B cell (primary cell): ENCODE measurements around the gene CNGB1. TPM values are rescaled to one million over a fixed set of nuclear protein-coding genes. Genes with fewer than 3 reads are reported as not detected.

ENCODE experiments used
- ATAC-seq: fragments of 200-7000 bp; cut with Tn5 transposase; one replicate; pipeline ENCODE4 v1.10.0; 2021; ENCODE audit warnings: low read depth, mild to moderate bottlenecking, moderate number of reproducible peaks, moderate library complexity
- CTCF ChIA-PET: fragments of 350-600 bp; sonication (Branson Sonifier 250); formaldehyde crosslinking; loops from one replicate; lab custom pipeline; 2021; ENCODE audit warnings: antibody characterized with exemption, inconsistent platforms; lab: Charles Lee
- POLR2A ChIA-PET: fragments of 350-600 bp; sonication (Branson Sonifier 250); formaldehyde crosslinking; loops from one replicate; lab custom pipeline; 2021; ENCODE audit warnings: antibody characterized with exemption; lab: Charles Lee
- DNase-seq: peaks from one replicate; pipeline ENCODE4 v3.0.0; 2013
- H2AFZ ChIP-seq: 2 replicates; pipeline ENCODE4 v1.6.1; 2012; ENCODE audit warnings: mild to moderate bottlenecking, low read depth, low read length; ENCODE audit not compliant: insufficient read depth, poor library complexity, severe bottlenecking
- H3K27ac ChIP-seq, 2 donors: 1 replicate in 1 of 2; 2 replicates in 1 of 2; pipeline ENCODE4 v1.5.1; 2012 to 2013; ENCODE audit warnings: low read length in 2 of 2, mild to moderate bottlenecking in 2 of 2, moderate library complexity in 1 of 2
- H3K27me3 ChIP-seq, 4 experiments: fragments of 200-600 bp in 1 of 4; sonication (generic) in 1 of 4; replicated peaks in 1 of 4; 1 replicate in 2 of 4; 2 replicates in 2 of 4; pipeline versions ENCODE4 v1.6.1 to v1.7.0; 2013 to 2016; ENCODE audit warnings: low read length in 3 of 4, mild to moderate bottlenecking in 2 of 4, mixed read lengths in 1 of 4, moderate library complexity in 1 of 4; ENCODE audit not compliant: insufficient read depth in 4 of 4, control insufficient read depth in 3 of 4; ENCODE audit errors: control extremely low read depth in 1 of 4
- H3K36me3 ChIP-seq, 2 experiments: replicated peaks in 1 of 2; 1 replicate in 1 of 2; 2 replicates in 1 of 2; pipeline versions ENCODE4 v1.6.1 to v1.7.1; 2013; ENCODE audit warnings: low read length in 1 of 2; ENCODE audit not compliant: insufficient read depth in 2 of 2, control insufficient read depth in 1 of 2; ENCODE audit errors: control extremely low read depth in 1 of 2, extremely low read depth in 1 of 2
- H3K4me1 ChIP-seq, 2 donors: fragments of 200-600 bp in 1 of 2; sonication (generic) in 1 of 2; 1 replicate in 1 of 2; 2 replicates in 1 of 2; pipeline versions ENCODE4 v1.5.1 to v1.6.1; 2013 to 2017; ENCODE audit warnings: low read length in 2 of 2; ENCODE audit not compliant: control insufficient read depth in 2 of 2, insufficient read depth in 2 of 2
- H3K4me2 ChIP-seq: replicated peaks from 2 replicates; pipeline ENCODE3; 2012; ENCODE audit warnings: mild to moderate bottlenecking, low read depth, low read length; ENCODE audit not compliant: poor library complexity, severe bottlenecking
- H3K4me3 ChIP-seq, 5 experiments: fragments of 200-600 bp in 1 of 5; sonication (generic) in 1 of 5; 1 replicate in 3 of 5; 2 replicates in 2 of 5; pipeline versions ENCODE4 v1.5.1 to v1.7.0; 2011 to 2016; ENCODE audit warnings: low read length in 4 of 5, mild to moderate bottlenecking in 4 of 5, low read depth in 2 of 5, control low read depth in 1 of 5, moderate library complexity in 1 of 5; ENCODE audit not compliant: insufficient read depth in 1 of 5; ENCODE audit errors: control extremely low read depth in 1 of 5, extremely low read depth in 1 of 5
- H3K79me2 ChIP-seq: fragments of 200-600 bp; sonication (generic); one replicate; pipeline ENCODE4 v1.6.0; 2016; ENCODE audit warnings: low read length; ENCODE audit not compliant: control insufficient read depth, insufficient read depth
- H3K9ac ChIP-seq: fragments of 200-600 bp; sonication (generic); 2 replicates; pipeline ENCODE4 v1.6.1; 2017; ENCODE audit warnings: mild to moderate bottlenecking, low read length, moderate library complexity
- H3K9me3 ChIP-seq, 3 donors: one replicate each; pipeline versions ENCODE4 v1.6.1 to v1.7.1; 2013; ENCODE audit warnings: low read length in 2 of 3; ENCODE audit not compliant: control insufficient read depth in 2 of 3, insufficient read depth in 1 of 3; ENCODE audit errors: control extremely low read depth in 1 of 3
- H4K20me1 ChIP-seq: 2 replicates; pipeline ENCODE4 v1.6.0; 2012; ENCODE audit warnings: mild to moderate bottlenecking, low read length; ENCODE audit not compliant: insufficient read depth, control insufficient read depth, poor library complexity, severe bottlenecking
- H3K27ac Mint-ChIP-seq: one replicate; pipeline ENCODE4 v1.8.0; 2021; ENCODE audit warnings: mixed read lengths
- H3K27me3 Mint-ChIP-seq: one replicate; pipeline ENCODE4 v1.8.0; 2021; ENCODE audit warnings: mixed read lengths
- H3K4me1 Mint-ChIP-seq: one replicate; pipeline ENCODE4 v1.8.0; 2021; ENCODE audit warnings: mixed read lengths
- H3K4me3 Mint-ChIP-seq: one replicate; pipeline ENCODE4 v1.8.0; 2021; ENCODE audit warnings: mixed read lengths
- H3K9me3 Mint-ChIP-seq: one replicate; pipeline ENCODE4 v1.8.0; 2022; ENCODE audit warnings: mixed read lengths; ENCODE audit not compliant: insufficient read depth
- EZH2 ChIP-seq: IDR thresholded peaks from 2 replicates; pipeline ENCODE4 v1.6.1; 2012; ENCODE audit warnings: borderline replicate concordance, low read depth, mild to moderate bottlenecking, moderate library complexity, low read length; ENCODE audit not compliant: insufficient read depth, poor library complexity, severe bottlenecking
- WGBS: methylation state at CpG from one replicate; pipeline ENCODE4 v1.1.5; 2013; ENCODE audit warnings: missing lambda C conversion rate; ENCODE audit not compliant: insufficient coverage; 5-methylcytosine and 5-hydroxymethylcytosine counted together
- intact Hi-C: fragments of 100-400 bp; cut with micrococcal nuclease; formaldehyde crosslinking; loops from one replicate; pipeline ENCODE4 v1.10.0; 2022
- polyA plus RNA-seq: library from polyadenylated mRNA; depleted of rRNA; stranded (reverse); fragments of >200 nt; gene quantifications from 2 replicates; pipeline ENCODE4 v1.2.3, GENCODE V29; 2012
- total RNA-seq, 2 donors: library from RNA; stranded (reverse); fragments of 120-200 nt in 1 of 2; gene quantifications; 1 replicate in 1 of 2; 2 replicates in 1 of 2; pipeline versions ENCODE4 v1.2.3 to v1.2.4, GENCODE V29; 2013 to 2022
- TF ChIP-seq, protein P1 (sequence below): fragments of 200-600 bp; IDR thresholded peaks from one replicate; pipeline ENCODE4 v1.8.0; 2022; ENCODE audit warnings: antibody characterized with exemption, mild to moderate bottlenecking

The CNGB1 gene
- total and polyA plus RNA-seq, 2 donors (not counting 1 experiment from before 2014, with no cell fraction given): not detected

DNA sequence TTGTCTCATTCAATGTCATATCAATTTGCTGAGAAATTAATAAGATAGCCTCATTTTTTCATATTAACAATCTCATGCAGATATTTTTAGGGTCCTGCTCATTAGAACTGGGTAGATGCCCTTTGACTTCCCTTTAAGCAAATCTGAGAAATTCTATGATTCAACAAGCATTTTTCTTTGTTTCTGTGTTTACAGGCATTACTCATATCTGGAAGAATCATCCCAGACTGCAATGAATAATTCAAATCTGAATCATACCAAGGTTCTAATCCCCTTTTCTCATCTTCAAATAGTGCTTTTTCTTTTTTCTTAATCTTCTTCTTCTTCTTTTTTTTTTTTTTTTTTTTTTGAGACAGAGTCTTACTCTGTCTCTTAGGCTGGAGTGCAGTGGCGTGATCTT lies 99.5 kb downstream of the CNGB1 start:
- Histone ChIP-seq H4K20me1 (no peaks in the 10 kb centered on the region), H2AFZ (no peak overlapping the region), H3K4me1 (no peaks in the 10 kb centered on the region), H3K4me3 (no peak overlapping the region), H3K27ac (no peak overlapping the region), H3K36me3 (no peaks in the 10 kb centered on the region), H3K9me3 (no peaks in the 10 kb centered on the region), H3K79me2 (no peaks in the 10 kb centered on the region), H3K27me3 (peaks cover 0 to 4% (median 0%) of the 10 kb centered on the region in 4 experiments), H3K4me2 (no peak overlapping the region), H3K9ac (no peak overlapping the region)
- no peaks in the 10 kb centered on the region for H3K4me1 Mint-ChIP-seq
- no peaks in the 10 kb centered on the region for H3K9me3 Mint-ChIP-seq
- ATAC-seq: no peak
- no peak for DNase-seq
- H3K4me3 Mint-ChIP-seq: no peak overlapping the region
- H3K27me3 Mint-ChIP-seq: peaks cover 14% of the 10 kb centered on the region
- TF ChIP-seq EZH2: no peak
- TF ChIP-seq, protein P1, sequence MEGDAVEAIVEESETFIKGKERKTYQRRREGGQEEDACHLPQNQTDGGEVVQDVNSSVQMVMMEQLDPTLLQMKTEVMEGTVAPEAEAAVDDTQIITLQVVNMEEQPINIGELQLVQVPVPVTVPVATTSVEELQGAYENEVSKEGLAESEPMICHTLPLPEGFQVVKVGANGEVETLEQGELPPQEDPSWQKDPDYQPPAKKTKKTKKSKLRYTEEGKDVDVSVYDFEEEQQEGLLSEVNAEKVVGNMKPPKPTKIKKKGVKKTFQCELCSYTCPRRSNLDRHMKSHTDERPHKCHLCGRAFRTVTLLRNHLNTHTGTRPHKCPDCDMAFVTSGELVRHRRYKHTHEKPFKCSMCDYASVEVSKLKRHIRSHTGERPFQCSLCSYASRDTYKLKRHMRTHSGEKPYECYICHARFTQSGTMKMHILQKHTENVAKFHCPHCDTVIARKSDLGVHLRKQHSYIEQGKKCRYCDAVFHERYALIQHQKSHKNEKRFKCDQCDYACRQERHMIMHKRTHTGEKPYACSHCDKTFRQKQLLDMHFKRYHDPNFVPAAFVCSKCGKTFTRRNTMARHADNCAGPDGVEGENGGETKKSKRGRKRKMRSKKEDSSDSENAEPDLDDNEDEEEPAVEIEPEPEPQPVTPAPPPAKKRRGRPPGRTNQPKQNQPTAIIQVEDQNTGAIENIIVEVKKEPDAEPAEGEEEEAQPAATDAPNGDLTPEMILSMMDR: no peak
- POLR2A ChIA-PET: no interaction called here
- CTCF ChIA-PET: no interaction called here
- intact Hi-C loops: no loop called here
- no peak overlapping the region for H3K27ac Mint-ChIP-seq
- WGBS: 57% methylated on average over 1 of the region's 1 CpG

DNA sequence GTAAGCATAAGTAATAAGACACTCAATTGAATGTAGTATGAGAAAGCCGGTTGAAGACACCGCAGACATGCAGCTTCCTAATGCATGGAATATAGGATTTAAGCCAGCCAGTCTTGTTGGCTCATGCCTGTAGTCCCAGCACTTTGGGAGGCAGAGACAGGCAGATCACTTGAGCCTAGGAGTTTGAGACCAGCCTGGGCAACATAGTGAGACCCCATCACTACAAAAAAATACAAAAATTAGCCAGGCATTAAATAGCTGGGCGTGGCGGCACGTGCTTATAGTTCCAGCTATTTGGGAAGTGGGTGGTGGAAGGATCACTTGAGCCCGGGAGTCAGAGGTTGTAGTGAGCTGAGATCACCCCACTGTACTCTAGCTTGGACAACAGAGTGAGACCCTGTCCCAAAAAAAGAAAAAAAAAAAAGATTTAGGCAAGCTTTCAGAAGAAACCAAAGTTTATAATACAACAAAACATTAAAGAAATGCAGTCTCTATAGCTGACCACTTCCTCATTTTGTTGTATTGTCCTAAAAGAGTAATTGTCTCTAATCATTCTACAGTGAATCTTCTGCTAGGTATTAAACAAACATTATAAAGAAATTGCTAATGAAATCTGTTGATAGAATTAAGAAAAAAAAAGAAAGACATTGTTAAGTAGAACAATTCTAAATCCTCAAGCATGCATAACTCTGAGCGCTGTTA lies 100.0 kb downstream of the CNGB1 start:
- H3K27ac Mint-ChIP-seq: no peak overlapping the region
- Histone ChIP-seq H3K4me1 (no peaks in the 10 kb centered on the region), H3K27ac (no peak overlapping the region), H3K9me3 (no peaks in the 10 kb centered on the region), H3K4me3 (no peak overlapping the region), H3K36me3 (no peaks in the 10 kb centered on the region), H3K9ac (no peak overlapping the region), H3K4me2 (no peak overlapping the region), H3K79me2 (no peaks in the 10 kb centered on the region), H4K20me1 (no peaks in the 10 kb centered on the region), H3K27me3 (peaks cover 0 to 4% (median 0%) of the 10 kb centered on the region in 4 experiments), H2AFZ (no peak overlapping the region)
- DNase-seq (no peak), ATAC-seq (no peak)
- ChIA-PET POLR2A (no interaction called here), CTCF (no interaction called here)
- H3K9me3 Mint-ChIP-seq: no peaks in the 10 kb centered on the region
- TF ChIP-seq, protein P1: no peak
- TF ChIP-seq EZH2: no peak
- intact Hi-C loops: no loop called here
- 100% methylated on average over 2 of the region's 7 CpGs for WGBS
- peaks cover 10% of the 10 kb centered on the region for H3K27me3 Mint-ChIP-seq
- no peaks in the 10 kb centered on the region for H3K4me1 Mint-ChIP-seq
- no peak overlapping the region for H3K4me3 Mint-ChIP-seq
